Kidney (tissue), 14 donors: Measurements from ENCODE around the gene TMEM236. TPM values are rescaled to one million over a fixed set of nuclear protein-coding genes. Genes with fewer than 3 reads are reported as not detected.

Experiments
- DNase-seq, 5 donors: peaks; one replicate each; pipeline ENCODE4 v3.0.0-alpha.2; 2013 to 2020
- FAIRE-seq: peaks from 2 replicates; lab custom pipeline; 2012; peaks lifted over from hg19 to GRCh38; lab: Jason Lieb, UNC
- H3K27ac ChIP-seq, 2 donors: one replicate each; pipeline ENCODE4 v1.7.0; 2013; ENCODE audit warnings: low read depth in 2 of 2, low read length in 2 of 2, inconsistent platforms in 1 of 2
- H3K27me3 ChIP-seq: one replicate; pipeline ENCODE4 v1.7.1; 2013; ENCODE audit warnings: low read length, inconsistent platforms; ENCODE audit not compliant: control insufficient read depth, insufficient read depth
- H3K36me3 ChIP-seq, 3 donors: one replicate each; pipeline versions ENCODE4 v1.7.0 to v1.7.1; 2013; ENCODE audit warnings: low read length in 3 of 3, control low read depth in 1 of 3, inconsistent platforms in 1 of 3; ENCODE audit not compliant: insufficient read depth in 3 of 3, control insufficient read depth in 2 of 3
- H3K4me1 ChIP-seq, 3 donors: one replicate each; pipeline versions ENCODE4 v1.7.0 to v1.7.1; 2013; ENCODE audit warnings: low read length in 3 of 3, inconsistent platforms in 1 of 3, low read depth in 1 of 3; ENCODE audit not compliant: control insufficient read depth in 2 of 3, insufficient read depth in 2 of 3
- H3K4me3 ChIP-seq, 3 donors: one replicate each; pipeline versions ENCODE4 v1.7.0 to v1.8.1; 2013; ENCODE audit warnings: low read length in 3 of 3, control low read depth in 1 of 3, inconsistent platforms in 1 of 3
- H3K9ac ChIP-seq, 3 donors: one replicate each; pipeline versions ENCODE4 v1.7.0 to v1.7.1; 2013; ENCODE audit warnings: low read length in 3 of 3, control low read depth in 1 of 3, inconsistent platforms in 1 of 3
- H3K9me3 ChIP-seq, 3 donors: one replicate each; pipeline versions ENCODE4 v1.7.0 to v1.7.1; 2013; ENCODE audit warnings: low read length in 3 of 3, control low read depth in 1 of 3, inconsistent platforms in 1 of 3; ENCODE audit not compliant: control insufficient read depth in 2 of 3, insufficient read depth in 1 of 3
- CTCF ChIP-seq: IDR thresholded peaks from 3 replicates; pipeline ENCODE4 v1.5.1; 2012; ENCODE audit warnings: mild to moderate bottlenecking, moderate library complexity, borderline replicate concordance; ENCODE audit not compliant: insufficient read depth; ENCODE audit errors: extremely low read depth
- intact Hi-C: fragments of 100-400 bp; cut with DNase I; formaldehyde crosslinking; loops from one replicate; pipeline ENCODE4 v1.11.1; 2022
- polyA plus RNA-seq: library from polyadenylated mRNA; stranded (reverse); fragments of 350-450 nt; fragmentation: Illumina TruSeq; extraction: RNeasy Lipid Tissue Mini Kit (QIAGEN cat#74804); gene quantifications from one replicate; pipeline ENCODE4 v1.2.3, GENCODE V29; 2014; ENCODE audit warnings: low read depth, low replicate concordance; ENCODE audit not compliant: insufficient read depth
- total RNA-seq: library from RNA; stranded (reverse); fragmentation: NEBNext Ultra II Directional; extraction: Animal tissue kit (Norgen Biotek cat#: 25700); gene quantifications from one replicate; pipeline ENCODE4 v1.2.1, GENCODE V29; 2021
- donor health status: control.
- donor health status: control.
- donor health status: control.
- donor health status: control.
- donor health status: control.
- donor health status: DM: yes; HTN: yes; CAD: no.
- donor health status: Normal renal cell carcinoma (clear cell type).

Gene TMEM236
- total and polyA plus RNA-seq, 2 donors from 2014 or later, result 0.09 to 1.9 TPM

DNA sequence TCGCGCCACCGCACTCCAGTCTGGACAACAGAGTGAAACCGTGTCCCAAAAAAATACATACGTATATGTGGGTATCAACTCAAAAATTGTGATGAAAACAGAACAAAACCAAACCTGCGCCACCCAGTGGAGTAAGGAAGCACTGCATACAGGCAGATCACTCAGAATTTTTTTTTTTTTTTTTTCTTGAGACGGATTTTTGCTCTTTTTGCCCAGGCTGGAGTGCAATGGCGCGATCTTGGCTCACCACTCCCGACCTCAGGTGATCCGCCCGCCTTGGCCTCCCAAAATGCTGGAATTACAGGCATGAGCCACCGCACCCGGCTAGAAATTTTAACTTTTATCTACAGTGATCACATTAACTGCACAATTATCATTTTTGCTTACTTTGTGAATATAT lies 9.1 kb upstream of the TMEM236 start:
- Histone ChIP-seq H3K9ac (no peak overlapping the region), H3K9me3 (no peaks in the 10 kb centered on the region), H3K27me3 (no peaks in the 10 kb centered on the region), H3K27ac (no peak overlapping the region), H3K36me3 (no peaks in the 10 kb centered on the region), H3K4me1 (no peaks in the 10 kb centered on the region), H3K4me3 (no peak overlapping the region)
- TF ChIP-seq CTCF, result peak; percentile 83
- intact Hi-C loops, result loop anchor here (10.0 kb wide), 1 partner anchor 138 kb away; no protein-coding TSS in a partner anchor
- FAIRE-seq (no peak), DNase-seq (peak in 4 of 5 donors; percentile 35 to 58 (median 48))

DNA sequence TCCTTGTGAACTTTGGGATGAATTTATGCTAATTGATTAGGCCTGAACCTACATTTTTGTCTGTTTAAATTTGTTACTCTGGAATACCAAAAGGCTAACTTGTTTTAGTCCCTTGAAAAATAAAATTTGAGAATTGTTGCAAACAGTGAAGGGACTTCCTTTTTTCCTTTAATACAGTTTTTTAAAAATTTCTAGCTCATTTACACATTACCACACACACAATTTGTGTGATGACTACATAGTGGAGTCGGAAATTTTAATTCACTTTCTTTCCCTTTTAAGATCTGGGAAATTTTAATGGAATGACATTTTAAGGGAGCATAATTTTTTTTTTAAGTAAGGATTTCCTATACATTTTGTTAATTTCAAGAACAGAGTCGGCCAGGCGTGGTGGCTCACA lies 8.6 kb upstream of the TMEM236 start:
- Histone ChIP-seq H3K27ac (no peak overlapping the region), H3K4me1 (no peaks in the 10 kb centered on the region), H3K36me3 (no peaks in the 10 kb centered on the region), H3K4me3 (no peak overlapping the region), H3K9me3 (no peaks in the 10 kb centered on the region), H3K27me3 (no peaks in the 10 kb centered on the region), H3K9ac (no peak overlapping the region)
- TF ChIP-seq CTCF, result no peak
- intact Hi-C loops, result loop anchor here (10.0 kb wide), 1 partner anchor 139 kb away; no protein-coding TSS in a partner anchor
- FAIRE-seq, result no peak
- no peak for DNase-seq

GRCh38 chr10:17744341-17744861 lies 7.6 kb upstream of the TMEM236 start:
- DNase-seq, result peak in 1 of 5 donors; percentile 17

More at GRCh38 chr10:17744341-17744861, 7.6 kb upstream of the TMEM236 start:
- intact Hi-C loops, result loop anchor here (10.0 kb wide), 1 partner anchor 140 kb away; no protein-coding TSS in a partner anchor
- no peak for FAIRE-seq
- TF ChIP-seq CTCF, result no peak
- no peak overlapping the region for H3K4me3 ChIP-seq
- H3K27ac ChIP-seq, result peak overlapping the region in 1 of 2 donors; percentile 23
- H3K36me3 ChIP-seq, result no peaks in the 10 kb centered on the region
- no peak overlapping the region for H3K9ac ChIP-seq
- no peaks in the 10 kb centered on the region for H3K4me1 ChIP-seq
- H3K9me3 ChIP-seq, result no peaks in the 10 kb centered on the region
- H3K27me3 ChIP-seq, result no peaks in the 10 kb centered on the region
